Measurements from ENCODE around the gene PIGH.

Gene PIGH

DNA sequence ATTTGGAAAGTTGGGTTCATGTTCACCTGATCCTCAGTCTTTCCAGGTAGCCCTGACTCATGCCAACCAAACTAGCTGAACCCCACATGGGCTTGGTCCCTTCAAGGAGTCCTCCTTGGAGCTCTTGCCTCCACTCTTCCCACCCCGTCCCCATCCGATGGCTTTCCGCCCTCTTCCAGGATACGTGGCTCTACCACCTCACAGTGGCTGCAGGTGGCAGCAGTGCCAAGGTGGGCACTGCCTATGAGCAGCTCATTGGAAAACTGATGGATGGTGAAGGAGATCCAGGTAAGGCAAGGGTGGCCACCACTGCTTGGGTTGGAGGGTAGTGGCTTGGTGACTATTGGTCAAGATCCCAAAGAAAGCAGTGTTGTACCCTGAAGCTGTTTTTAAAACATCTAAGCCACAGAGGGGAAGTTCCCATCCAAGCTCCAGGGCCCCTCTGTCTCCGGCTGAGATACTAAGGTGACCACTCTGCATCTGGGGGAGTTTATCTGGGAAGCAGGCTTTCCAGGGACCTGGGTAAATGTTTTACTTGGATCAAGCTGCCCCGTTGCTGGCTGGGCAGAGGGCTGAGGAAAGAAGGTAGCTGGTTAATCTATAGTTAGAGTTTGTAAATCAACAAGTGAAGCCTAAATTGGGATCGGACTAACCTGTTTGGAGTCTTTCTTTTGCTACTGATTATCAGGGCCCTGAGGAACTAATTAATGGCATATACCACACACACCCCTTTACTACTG, 23.7 kb downstream of the PIGH start:
- no peak overlapping the region for H3K4me3 ChIP-seq (ENCODE audit: low read depth, low read length)

GRCh38 chr14:67575684-67576083, 24.4 kb downstream of the PIGH start:
- H3K4me3 ChIP-seq (ENCODE audit: low read depth, low read length) = no peak overlapping the region

- no peak overlapping the region for H3K4me3 ChIP-seq (ENCODE audit: low read depth, low read length)
Measured at GRCh38 chr14:67574806-67575205, 25.3 kb downstream of the PIGH start.

GRCh38 chr14:67574156-67574555, 25.9 kb downstream of the PIGH start:
- H3K4me3 ChIP-seq (ENCODE audit: low read depth, low read length) = no peak overlapping the region

DNA sequence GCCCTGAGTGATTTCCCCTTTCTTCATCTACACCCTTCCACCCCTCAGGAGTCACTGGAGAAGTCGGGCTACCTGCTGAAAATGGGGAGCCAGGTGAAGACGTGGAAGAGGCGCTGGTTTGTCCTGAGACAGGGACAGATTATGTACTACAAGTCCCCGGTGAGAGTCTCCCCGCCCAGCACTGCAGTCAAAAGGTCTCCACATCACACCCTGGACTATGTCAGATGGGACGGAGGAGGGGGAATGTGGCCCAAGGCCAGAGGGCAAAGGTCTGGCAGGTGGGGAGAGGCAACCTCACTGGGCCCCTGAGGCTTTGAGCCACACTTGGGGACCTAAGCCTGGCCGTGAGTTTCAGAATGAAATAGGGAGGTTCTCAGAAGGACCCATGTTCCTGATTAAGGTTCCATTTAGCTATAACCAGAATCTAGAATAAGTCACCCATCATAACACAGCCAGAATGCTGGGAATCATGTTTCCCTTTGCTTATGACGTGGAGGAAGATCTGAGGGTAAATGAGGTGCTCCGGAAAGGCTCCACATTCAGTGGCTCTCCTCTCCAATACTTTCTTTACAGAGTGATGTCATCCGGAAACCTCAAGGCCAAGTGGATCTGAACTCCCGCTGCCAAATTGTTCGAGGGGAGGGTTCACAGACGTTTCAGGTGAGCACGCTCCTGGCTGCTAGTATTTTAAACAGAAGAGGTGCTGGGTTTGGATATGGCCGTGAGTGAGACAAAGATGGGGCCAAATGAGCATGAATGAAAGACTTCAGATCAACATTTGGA, 26.6 kb downstream of the PIGH start:
- no peak overlapping the region for H3K4me3 ChIP-seq (ENCODE audit: low read depth, low read length)

DNA sequence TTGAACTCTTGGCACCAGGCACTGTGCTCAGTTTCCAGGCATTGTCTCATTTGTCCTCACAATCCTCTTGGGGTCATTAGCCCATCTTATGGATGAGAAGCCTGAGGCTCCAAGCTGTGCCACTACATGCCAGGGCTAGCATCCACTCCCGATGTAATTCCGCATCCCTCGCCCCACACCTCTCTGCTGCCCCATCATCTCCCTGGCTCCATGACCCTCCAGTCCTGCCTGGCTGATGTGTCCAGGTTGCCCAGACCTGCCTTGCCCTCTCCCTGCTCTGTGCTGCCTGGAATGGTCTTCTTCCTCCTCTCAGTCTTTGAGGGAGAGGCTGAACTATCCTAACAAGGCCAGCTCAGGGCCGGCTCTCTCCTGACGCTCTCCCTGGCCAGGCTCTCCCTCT, 27.5 kb downstream of the PIGH start:
- no peak overlapping the region for H3K4me3 ChIP-seq (ENCODE audit: low read depth, low read length)

GRCh38 chr14:67571991-67572323, 28.1 kb downstream of the PIGH start:
- no peak overlapping the region for H3K4me3 ChIP-seq (ENCODE audit: low read depth, low read length)

- H3K4me3 ChIP-seq (ENCODE audit: low read depth, low read length) = no peak overlapping the region
Measured at GRCh38 chr14:67571275-67571990, 28.6 kb downstream of the PIGH start.

- H3K4me3 ChIP-seq (ENCODE audit: low read depth, low read length) = no peak overlapping the region
Measured at GRCh38 chr14:67570453-67570852, 29.6 kb downstream of the PIGH start.

DNA sequence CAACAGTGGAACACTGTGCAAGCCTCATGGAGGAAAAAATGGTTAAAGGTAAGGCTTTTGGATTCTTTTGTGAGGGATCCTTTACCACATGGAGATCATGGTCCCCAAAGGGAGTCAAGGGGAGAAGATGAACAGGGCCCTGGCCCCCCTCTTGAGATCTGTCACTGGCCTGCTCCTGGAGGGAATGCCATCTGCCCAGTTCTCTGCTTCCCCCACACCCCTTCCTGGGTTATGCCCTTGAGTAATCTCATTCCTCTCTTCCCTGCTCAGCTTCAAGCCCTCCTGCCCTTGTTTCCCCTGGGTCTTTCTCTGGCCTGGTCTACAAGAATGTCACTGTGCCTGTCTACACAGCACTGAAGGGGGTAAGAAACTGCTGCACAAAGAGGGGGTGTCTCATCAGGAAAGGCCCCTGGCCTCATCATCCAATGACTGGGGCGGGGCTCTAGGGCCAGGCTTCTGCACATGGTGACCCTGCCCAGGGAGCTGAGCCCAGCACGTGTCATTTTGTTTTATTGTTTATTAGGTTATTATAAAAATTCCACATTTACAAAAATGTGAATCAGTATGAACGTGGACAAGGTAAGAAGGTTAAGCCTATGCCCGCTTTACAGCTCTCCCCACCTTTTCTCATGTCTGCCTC, 30.3 kb downstream of the PIGH start:
- no peak overlapping the region for H3K4me3 ChIP-seq (ENCODE audit: low read depth, low read length)

DNA sequence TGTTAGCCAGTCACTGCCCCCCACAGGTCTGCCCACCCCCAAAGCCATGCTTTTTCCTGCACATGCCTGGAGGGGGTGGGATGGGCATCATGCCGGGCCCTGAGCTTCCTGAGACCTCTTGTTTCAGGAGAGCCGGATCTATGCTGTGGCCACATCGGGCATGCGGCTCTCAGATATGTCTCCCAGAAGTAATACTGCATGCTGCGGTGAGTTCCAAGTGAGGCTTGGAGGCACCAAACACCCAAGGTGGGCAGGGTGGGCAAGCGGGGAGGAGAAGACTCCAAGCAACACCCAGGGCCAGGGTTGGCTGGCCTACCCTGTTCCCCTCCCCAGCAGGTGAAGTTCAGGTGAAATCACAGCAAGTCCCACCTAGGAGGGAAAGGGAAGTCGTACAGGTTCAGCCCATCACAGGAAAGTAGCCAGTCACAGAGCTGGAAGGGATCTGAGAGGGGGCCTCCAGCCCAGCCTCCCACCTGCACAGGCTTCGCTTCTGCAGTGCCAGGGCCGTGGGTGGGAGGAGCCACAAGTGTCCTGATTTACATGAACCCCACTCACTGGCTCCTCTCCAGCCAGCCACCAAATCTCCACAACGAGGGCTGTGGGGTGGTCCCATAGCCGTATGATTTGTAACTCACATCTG, 30.9 kb downstream of the PIGH start:
- no peak overlapping the region for H3K4me3 ChIP-seq (ENCODE audit: low read depth, low read length)

GRCh38 chr14:67567654-67568053, 32.4 kb downstream of the PIGH start:
- no peak overlapping the region for H3K4me3 ChIP-seq (ENCODE audit: low read depth, low read length)

DNA sequence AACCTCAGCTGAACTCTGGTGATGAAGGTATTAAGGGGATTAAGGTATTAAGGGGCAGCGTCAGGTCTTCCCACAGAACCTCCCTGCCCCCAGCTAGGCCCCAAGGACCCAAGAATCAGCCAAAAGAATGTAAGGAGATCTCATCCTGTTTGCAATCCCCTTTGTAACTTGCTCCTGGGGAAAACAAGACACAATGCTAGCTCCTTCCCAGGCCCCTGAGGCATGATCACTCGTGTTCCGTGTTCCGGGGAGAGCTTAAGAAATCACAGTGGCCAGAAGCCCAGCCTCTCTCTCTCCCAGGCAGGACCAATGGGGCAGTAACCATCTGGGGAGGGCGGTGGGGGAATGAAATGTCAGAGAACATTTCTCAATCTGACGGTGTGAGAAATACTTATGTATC, 33.2 kb downstream of the PIGH start:
- H3K4me3 ChIP-seq (ENCODE audit: low read depth, low read length) = no peak overlapping the region

DNA sequence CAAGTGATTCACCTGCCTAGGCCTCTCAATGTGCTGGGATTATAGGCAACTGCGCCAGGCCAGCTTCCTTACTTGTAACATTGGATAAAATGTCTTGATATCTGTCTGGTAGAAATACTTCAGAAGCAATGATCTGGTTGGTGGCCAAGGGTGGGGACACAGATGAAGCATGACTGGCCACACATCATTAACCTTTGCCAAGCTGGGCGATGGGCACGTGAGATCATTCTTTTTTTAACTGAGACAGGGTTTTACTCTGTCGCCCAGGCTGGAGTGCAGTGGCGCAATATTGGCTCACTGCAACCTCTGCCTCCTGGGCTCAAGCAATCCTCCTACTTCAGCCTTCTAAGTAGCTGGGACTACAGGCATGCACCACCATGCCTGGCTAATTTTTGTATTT, 35.8 kb downstream of the PIGH start:
- H3K4me3 ChIP-seq (ENCODE audit: low read depth, low read length) = no peak overlapping the region

GRCh38 chr14:67562776-67563150, 37.3 kb downstream of the PIGH start:
- no peak overlapping the region for H3K4me3 ChIP-seq (ENCODE audit: low read depth, low read length)

DNA sequence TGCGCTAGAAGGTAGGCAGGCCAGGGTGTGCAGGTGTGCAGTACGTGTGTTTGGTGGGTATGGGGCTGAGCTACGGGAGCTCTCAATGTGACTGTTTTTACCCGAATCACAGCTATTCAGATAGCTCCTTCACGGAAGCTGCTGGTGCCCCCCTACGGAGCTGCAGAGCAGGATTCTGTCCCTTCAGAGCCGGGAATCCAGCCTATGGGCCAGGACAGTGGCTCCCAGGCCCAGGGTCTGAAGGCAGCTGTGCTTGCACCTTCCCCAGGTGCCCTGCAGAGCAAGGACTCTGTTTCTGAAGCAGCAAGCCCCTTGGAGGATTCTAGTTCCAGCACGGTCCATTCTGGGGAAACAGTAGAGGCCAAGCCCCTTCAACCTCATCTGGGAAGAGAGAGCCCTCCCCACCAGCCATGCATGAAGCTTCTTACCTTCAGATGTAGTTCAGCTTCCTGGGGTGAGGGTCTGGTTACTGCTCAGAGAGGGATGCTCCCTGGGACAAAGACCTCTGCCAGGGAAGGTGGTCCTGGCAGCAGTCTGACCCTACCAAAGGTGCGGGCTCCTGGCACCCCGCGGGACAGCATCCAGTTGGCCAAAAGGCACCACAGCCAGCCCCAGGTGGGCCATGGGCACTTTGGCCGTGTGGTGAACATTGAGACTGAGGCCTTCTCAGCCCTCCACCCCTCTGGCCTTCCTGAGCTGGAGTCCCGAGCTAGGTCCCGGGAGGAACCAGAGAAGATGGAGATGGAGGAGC, 37.9 kb downstream of the PIGH start:
- no peak overlapping the region for H3K4me3 ChIP-seq (ENCODE audit: low read depth, low read length)

DNA sequence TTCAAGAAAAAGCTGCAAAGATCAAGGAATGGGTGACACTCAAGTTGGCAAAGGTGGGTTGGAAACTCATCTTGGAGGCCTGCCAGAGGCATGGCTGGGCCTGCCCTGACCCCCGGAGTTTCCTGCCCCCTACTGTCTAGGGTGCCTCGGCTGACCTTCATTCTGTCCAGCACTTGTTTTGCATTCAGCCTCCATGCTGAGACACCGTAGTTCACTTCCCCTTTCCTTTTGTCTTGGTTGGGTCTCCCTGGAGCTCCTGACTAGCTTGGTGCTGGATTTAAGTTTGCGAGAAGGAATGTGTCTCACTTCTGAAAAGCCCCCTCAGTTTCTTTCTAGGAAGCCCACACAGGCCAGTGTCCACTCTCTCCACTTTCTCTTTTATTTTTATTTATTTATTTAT, 40.4 kb downstream of the PIGH start:
- H3K4me3 ChIP-seq (ENCODE audit: low read depth, low read length) = no peak overlapping the region

- no peak overlapping the region for H3K4me3 ChIP-seq (ENCODE audit: low read depth, low read length)
Measured at GRCh38 chr14:67557656-67558055, 42.4 kb downstream of the PIGH start.

GRCh38 chr14:67557118-67557517, 43.0 kb downstream of the PIGH start:
- H3K4me3 ChIP-seq (ENCODE audit: low read depth, low read length) = no peak overlapping the region

GRCh38 chr14:67556671-67557070, 43.4 kb downstream of the PIGH start:
- H3K4me3 ChIP-seq (ENCODE audit: low read depth, low read length) = no peak overlapping the region
